Mesendoderm (in vitro differentiated cells): Measurements from ENCODE around the gene SMCP.

Experiments
- DNase-seq: peaks from one replicate; pipeline ENCODE4 v3.0.0; 2013
- H2AK5ac ChIP-seq: 2 replicates; pipeline ENCODE4 v1.6.1; 2013; ENCODE audit warnings: low read length, inconsistent platforms
- H2BK120ac ChIP-seq: 2 replicates; pipeline ENCODE4 v1.6.1; 2013; ENCODE audit warnings: low read depth, mild to moderate bottlenecking, low read length, moderate library complexity, mixed read lengths
- H2BK15ac ChIP-seq: replicated peaks from 2 replicates; pipeline ENCODE4 v1.6.1; 2013; ENCODE audit warnings: low read depth, mild to moderate bottlenecking, moderate library complexity
- H2BK5ac ChIP-seq: 2 replicates; pipeline ENCODE4 v1.6.1; 2013; ENCODE audit warnings: low read length, inconsistent platforms
- H3K18ac ChIP-seq: 2 replicates; pipeline ENCODE4 v1.6.1; 2013; ENCODE audit warnings: mild to moderate bottlenecking, low read length, mixed read lengths
- H3K23ac ChIP-seq: one replicate; pipeline ENCODE4 v1.6.1; 2013; ENCODE audit warnings: low read length
- H3K27ac ChIP-seq: 2 replicates; pipeline ENCODE4 v1.5.1; 2013; ENCODE audit warnings: low read depth, mild to moderate bottlenecking, inconsistent platforms, low read length, moderate library complexity
- H3K27me3 ChIP-seq: 2 replicates; pipeline ENCODE4 v1.6.1; 2013; ENCODE audit warnings: low read length, control low read depth, mild to moderate bottlenecking, inconsistent platforms; ENCODE audit not compliant: insufficient read depth, poor library complexity
- H3K36me3 ChIP-seq: 2 replicates; pipeline ENCODE4 v1.6.1; 2013; ENCODE audit warnings: low read length, inconsistent platforms; ENCODE audit not compliant: control insufficient read depth, insufficient read depth
- H3K4ac ChIP-seq: one replicate; pipeline ENCODE4 v1.6.1; 2013; ENCODE audit warnings: low read depth, mild to moderate bottlenecking, low read length, moderate library complexity
- H3K4me1 ChIP-seq: 2 replicates; pipeline ENCODE4 v1.6.1; 2013; ENCODE audit warnings: low read depth, low read length, inconsistent platforms; ENCODE audit not compliant: control insufficient read depth
- H3K4me2 ChIP-seq: 2 replicates; pipeline ENCODE4 v1.6.1; 2013; ENCODE audit warnings: low read length
- H3K4me3 ChIP-seq: 2 replicates; pipeline ENCODE4 v1.5.1; 2013; ENCODE audit warnings: mild to moderate bottlenecking, low read length
- H3K56ac ChIP-seq: one replicate; pipeline ENCODE4 v1.6.1; 2013; ENCODE audit warnings: low read length
- H3K79me1 ChIP-seq: 2 replicates; pipeline ENCODE4 v1.6.1; 2013; ENCODE audit warnings: low read length, inconsistent platforms
- H3K79me2 ChIP-seq: 2 replicates; pipeline ENCODE4 v1.6.1; 2013; ENCODE audit warnings: mild to moderate bottlenecking, low read length; ENCODE audit not compliant: control insufficient read depth, insufficient read depth
- H3K9ac ChIP-seq: 2 replicates; pipeline ENCODE4 v1.6.1; 2013; ENCODE audit warnings: low read length, inconsistent platforms
- H4K5ac ChIP-seq: one replicate; pipeline ENCODE4 v1.6.1; 2013; ENCODE audit warnings: low read length
- H4K8ac ChIP-seq: one replicate; pipeline ENCODE4 v1.6.1; 2013; ENCODE audit warnings: low read depth, mild to moderate bottlenecking, control low read depth, low read length, moderate library complexity
- WGBS: extraction: QIAGEN DNeasy Blood & Tissue Kit; methylation state at CpG from one replicate; pipeline ENCODE4 v1.1.7; 2013; ENCODE audit warnings: low lambda C conversion rate, missing lambda C conversion rate; ENCODE audit not compliant: insufficient coverage; ENCODE audit errors: extremely low coverage; 5-methylcytosine and 5-hydroxymethylcytosine counted together

Gene SMCP

DNA sequence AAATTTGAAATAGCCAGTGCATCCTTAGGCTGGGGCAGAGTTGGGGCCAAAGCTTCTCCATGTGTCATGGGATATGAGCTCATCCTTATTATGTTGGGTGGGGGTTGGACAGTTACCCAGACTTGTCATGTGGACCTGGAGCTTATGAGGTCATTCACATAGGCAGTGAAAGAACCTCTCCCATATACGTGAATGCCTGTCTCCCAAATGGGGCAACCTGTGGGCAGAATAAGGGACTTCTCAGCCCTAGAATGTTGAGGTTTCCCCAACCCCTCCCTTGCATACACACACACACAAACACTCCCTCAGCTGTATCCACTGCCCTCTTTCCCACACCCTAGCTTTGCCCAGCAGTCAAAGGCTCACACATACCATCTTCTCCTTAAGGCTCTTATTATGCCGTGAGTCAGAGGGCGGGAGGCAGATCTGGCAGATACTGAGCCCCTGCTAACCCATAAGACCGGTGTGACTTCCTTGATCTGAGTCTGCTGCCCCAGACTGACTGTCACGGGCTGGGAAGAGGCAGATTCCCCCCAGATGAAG is 28.0 kb downstream of the SMCP start:
- no peak overlapping the region for H2AK5ac ChIP-seq
- H2BK5ac ChIP-seq, result no peak overlapping the region
- no peak overlapping the region for H3K23ac ChIP-seq
- H3K4me2 ChIP-seq, result no peak overlapping the region
- no peaks in the 10 kb centered on the region for H3K36me3 ChIP-seq
- no peak overlapping the region for H3K4ac ChIP-seq
- H3K79me1 ChIP-seq, result no peaks in the 10 kb centered on the region
- no peak overlapping the region for H3K27ac ChIP-seq
- no peak overlapping the region for H2BK120ac ChIP-seq
- no peak overlapping the region for H4K8ac ChIP-seq
- H3K9ac ChIP-seq, result no peak overlapping the region
- H3K56ac ChIP-seq, result no peak overlapping the region
- no peak overlapping the region for H3K18ac ChIP-seq
- no peaks in the 10 kb centered on the region for H3K4me1 ChIP-seq
- no peak overlapping the region for H3K4me3 ChIP-seq
- no peaks in the 10 kb centered on the region for H3K27me3 ChIP-seq
- WGBS, result no CpG with 5 or more reads among the region's 5 CpGs
- peak; percentile 85 for DNase-seq
- H2BK15ac ChIP-seq, result no peak overlapping the region
- no peaks in the 10 kb centered on the region for H3K79me2 ChIP-seq
- no peak overlapping the region for H4K5ac ChIP-seq

GRCh38 chr1:152907686-152908601 is 29.8 kb downstream of the SMCP start, which contains the start of gene IVL:
Gene IVL, plus strand, starts transcription at chr1:152908546. Its CDS starts 1,252 bp downstream, at chr1:152909798.
- Histone ChIP-seq H3K23ac (no peak within 1 kb of the TSS), H3K79me1 (no peaks in the 10 kb centered on the region), H3K36me3 (no peaks in the 10 kb centered on the region), H3K27ac (no peak within 1 kb of the TSS), H3K27me3 (no peaks in the 10 kb centered on the region), H3K4me1 (no peaks in the 10 kb centered on the region), H3K56ac (no peak within 1 kb of the TSS), H2BK5ac (no peak within 1 kb of the TSS), H3K9ac (no peak within 1 kb of the TSS), H4K5ac (no peak within 1 kb of the TSS), H2BK120ac (no peak within 1 kb of the TSS), H3K18ac (no peak within 1 kb of the TSS), H3K4me3 (no peak within 1 kb of the TSS), H3K4ac (no peak within 1 kb of the TSS), H2BK15ac (no peak within 1 kb of the TSS), H3K79me2 (no peaks in the 10 kb centered on the region), H2AK5ac (no peak within 1 kb of the TSS), H4K8ac (no peak within 1 kb of the TSS), H3K4me2 (no peak within 1 kb of the TSS)
- no peak for DNase-seq
- no CpG with 5 or more reads among the region's 4 CpGs for WGBS

DNA sequence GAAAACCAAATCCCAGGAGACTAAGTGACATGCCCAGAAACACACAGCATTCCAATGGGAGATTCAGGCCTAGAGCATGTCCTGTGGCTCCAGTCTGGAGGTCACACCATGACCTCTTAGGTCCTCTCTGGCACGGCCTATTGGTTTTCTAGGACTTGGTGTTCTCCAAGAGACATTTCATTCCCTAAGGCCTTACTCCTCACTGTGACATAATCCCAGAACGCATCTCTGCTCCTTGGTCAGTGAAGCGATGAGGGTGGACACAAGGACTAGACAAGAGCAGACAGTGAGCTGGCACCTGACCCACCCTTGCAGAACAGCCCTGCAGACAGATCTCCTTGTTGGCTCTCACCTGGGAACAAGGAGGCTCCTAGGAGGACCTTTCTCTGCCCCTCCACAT is 31.1 kb downstream of the SMCP start:
- Histone ChIP-seq H3K4me1 (no peaks in the 10 kb centered on the region), H3K18ac (no peak overlapping the region), H3K27ac (no peak overlapping the region), H3K56ac (no peak overlapping the region), H4K5ac (no peak overlapping the region), H3K9ac (no peak overlapping the region), H3K79me2 (no peaks in the 10 kb centered on the region), H3K4me2 (no peak overlapping the region), H2BK15ac (no peak overlapping the region), H2BK5ac (no peak overlapping the region), H3K79me1 (no peaks in the 10 kb centered on the region), H4K8ac (no peak overlapping the region), H2AK5ac (no peak overlapping the region), H3K4me3 (no peak overlapping the region), H3K23ac (no peak overlapping the region), H3K4ac (no peak overlapping the region), H2BK120ac (no peak overlapping the region), H3K27me3 (no peaks in the 10 kb centered on the region), H3K36me3 (no peaks in the 10 kb centered on the region)
- no CpG with 5 or more reads among the region's 3 CpGs for WGBS
- no peak for DNase-seq

DNA sequence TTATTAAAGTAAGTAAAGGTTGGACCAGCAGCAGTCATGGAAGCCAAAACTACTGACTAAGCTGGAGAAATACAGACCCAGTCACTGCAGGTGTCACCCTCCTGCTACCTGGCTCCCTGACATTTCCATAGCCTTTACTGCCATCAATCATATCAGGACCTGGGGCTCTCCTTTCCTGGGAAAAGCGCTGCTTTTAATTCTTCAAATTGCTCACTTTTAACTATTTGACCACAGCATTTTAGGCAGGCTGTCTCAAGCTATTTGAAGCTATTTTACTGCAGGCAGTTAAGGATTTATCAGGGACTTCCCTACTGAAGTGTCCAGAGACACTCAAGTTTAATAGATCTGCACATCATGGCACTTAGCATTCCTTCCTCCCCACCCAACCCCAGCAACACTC is 34.3 kb downstream of the SMCP start:
- no peak overlapping the region for H2BK15ac ChIP-seq
- H3K56ac ChIP-seq, result no peak overlapping the region
- H3K4me2 ChIP-seq, result no peak overlapping the region
- no peak overlapping the region for H3K9ac ChIP-seq
- H3K4me1 ChIP-seq, result no peaks in the 10 kb centered on the region
- WGBS, result no CpG with 5 or more reads among the region's 1 CpG
- no peaks in the 10 kb centered on the region for H3K79me1 ChIP-seq
- no peak overlapping the region for H4K8ac ChIP-seq
- no peak overlapping the region for H2BK5ac ChIP-seq
- DNase-seq, result no peak
- H3K27me3 ChIP-seq, result no peaks in the 10 kb centered on the region
- H3K36me3 ChIP-seq, result no peaks in the 10 kb centered on the region
- no peak overlapping the region for H3K23ac ChIP-seq
- no peak overlapping the region for H2BK120ac ChIP-seq
- no peaks in the 10 kb centered on the region for H3K79me2 ChIP-seq
- no peak overlapping the region for H2AK5ac ChIP-seq
- no peak overlapping the region for H3K4ac ChIP-seq
- H3K18ac ChIP-seq, result no peak overlapping the region
- H3K27ac ChIP-seq, result no peak overlapping the region
- H4K5ac ChIP-seq, result no peak overlapping the region
- H3K4me3 ChIP-seq, result no peak overlapping the region

DNA sequence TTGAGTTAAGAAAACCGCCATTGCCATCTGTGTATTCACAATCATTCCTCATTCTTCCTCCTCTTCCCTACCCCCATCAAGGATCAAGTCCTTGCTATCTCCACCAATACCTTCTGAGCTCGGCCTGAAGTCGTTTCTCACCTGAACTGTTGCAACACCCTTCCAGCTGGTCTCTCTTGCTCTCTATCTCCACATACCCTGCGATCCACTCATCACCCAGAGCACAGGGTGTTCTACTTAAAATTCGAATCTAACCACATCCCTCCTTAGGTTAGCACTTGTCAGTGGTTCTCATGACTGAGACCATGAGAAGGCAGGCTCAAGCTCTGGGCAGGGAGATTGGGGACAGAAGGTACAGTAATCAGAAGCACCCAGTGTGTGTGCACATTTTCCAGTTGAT is 34.8 kb downstream of the SMCP start:
- H3K79me2 ChIP-seq, result no peaks in the 10 kb centered on the region
- WGBS, result no CpG with 5 or more reads among the region's 5 CpGs
- no peak overlapping the region for H2BK15ac ChIP-seq
- H3K27ac ChIP-seq, result no peak overlapping the region
- no peak overlapping the region for H2BK5ac ChIP-seq
- peak; percentile 4 for DNase-seq
- no peaks in the 10 kb centered on the region for H3K79me1 ChIP-seq
- H4K8ac ChIP-seq, result no peak overlapping the region
- H3K27me3 ChIP-seq, result no peaks in the 10 kb centered on the region
- no peak overlapping the region for H3K9ac ChIP-seq
- H3K23ac ChIP-seq, result no peak overlapping the region
- H3K36me3 ChIP-seq, result no peaks in the 10 kb centered on the region
- H2AK5ac ChIP-seq, result no peak overlapping the region
- no peaks in the 10 kb centered on the region for H3K4me1 ChIP-seq
- no peak overlapping the region for H3K56ac ChIP-seq
- H3K18ac ChIP-seq, result no peak overlapping the region
- no peak overlapping the region for H3K4me3 ChIP-seq
- H2BK120ac ChIP-seq, result no peak overlapping the region
- no peak overlapping the region for H4K5ac ChIP-seq
- H3K4me2 ChIP-seq, result no peak overlapping the region
- no peak overlapping the region for H3K4ac ChIP-seq
